Measurements from ENCODE around the gene FNDC3B. TPM values are rescaled to one million over a fixed set of nuclear protein-coding genes. Genes with fewer than 3 reads are reported as not detected.

FNDC3B gene
- total RNA-seq, 1 donor from 2014 or later = 54.9 TPM

- Histone ChIP-seq H3K36me3 (no peaks in the 10 kb centered on the region), H3K9me3 (no peaks in the 10 kb centered on the region), H3K27me3 (no peaks in the 10 kb centered on the region), H3K27ac (no peak overlapping the region), H3K4me3 (no peak overlapping the region), H3K4me1 (peaks cover 0 to 22% of the 10 kb centered on the region in 2 donors)
- no peak for TF ChIP-seq CTCF (IDR thresholded peaks at IDR 0.05)
- DNase-seq (ENCODE audit: low spot score in 2 of 2) = no peak
- intact Hi-C loops (cut with DNase I) = no loop called here
Measured at GRCh38 chr3:172217877-172218276, 178.5 kb downstream of the FNDC3B start.

- Histone ChIP-seq H3K4me3 (no peak overlapping the region), H3K36me3 (no peaks in the 10 kb centered on the region), H3K27ac (no peak overlapping the region), H3K27me3 (no peaks in the 10 kb centered on the region), H3K4me1 (peaks cover 0 to 17% of the 10 kb centered on the region in 2 donors), H3K9me3 (no peaks in the 10 kb centered on the region)
- TF ChIP-seq CTCF (IDR thresholded peaks at IDR 0.05) = no peak
- DNase-seq (ENCODE audit: low spot score in 2 of 2) = no peak
- intact Hi-C loops (cut with DNase I) = no loop called here
Measured at GRCh38 chr3:172218350-172219323, 179.3 kb downstream of the FNDC3B start.

GRCh38 chr3:172219750-172220149 is 180.4 kb downstream of the FNDC3B start:
- Histone ChIP-seq H3K36me3 (no peaks in the 10 kb centered on the region), H3K4me3 (no peak overlapping the region), H3K4me1 (peaks cover 0 to 16% of the 10 kb centered on the region in 2 donors), H3K27ac (no peak overlapping the region), H3K9me3 (no peaks in the 10 kb centered on the region), H3K27me3 (no peaks in the 10 kb centered on the region)
- no peak for DNase-seq (ENCODE audit: low spot score in 2 of 2)
- intact Hi-C loops (cut with DNase I) = no loop called here
- no peak for TF ChIP-seq CTCF (IDR thresholded peaks at IDR 0.05)

- no peak for TF ChIP-seq CTCF (IDR thresholded peaks at IDR 0.05)
- intact Hi-C loops (cut with DNase I) = no loop called here
- Histone ChIP-seq H3K4me3 (no peak overlapping the region), H3K27me3 (no peaks in the 10 kb centered on the region), H3K36me3 (no peaks in the 10 kb centered on the region), H3K27ac (no peak overlapping the region), H3K9me3 (no peaks in the 10 kb centered on the region), H3K4me1 (peaks cover 0 to 16% of the 10 kb centered on the region in 2 donors)
- no peak for DNase-seq (ENCODE audit: low spot score in 2 of 2)
Measured at GRCh38 chr3:172221547-172221946, 182.2 kb downstream of the FNDC3B start.

- peaks cover 2 to 15% of the 10 kb centered on the region in 2 donors for H3K4me1 ChIP-seq
- no peaks in the 10 kb centered on the region for H3K27me3 ChIP-seq
- intact Hi-C loops (cut with DNase I) = no loop called here
- H3K36me3 ChIP-seq = peaks cover 0 to 5% of the 10 kb centered on the region in 2 donors
- no peak for TF ChIP-seq CTCF (IDR thresholded peaks at IDR 0.05)
- no peak for DNase-seq (ENCODE audit: low spot score in 2 of 2)
- no peak overlapping the region for H3K4me3 ChIP-seq
- H3K9me3 ChIP-seq = no peaks in the 10 kb centered on the region
- H3K27ac ChIP-seq = no peak overlapping the region
Measured at GRCh38 chr3:172222478-172223071, 183.2 kb downstream of the FNDC3B start.

Measured in ascending aorta (tissue), 2 donors.